ENCODE results near the gene SNRNP48. TPM values are rescaled to one million over a fixed set of nuclear protein-coding genes. Genes with fewer than 3 reads are reported as not detected.

Gene SNRNP48
- total RNA-seq, 2 experiments from 2014 or later: 22.7 to 22.8 TPM

DNA sequence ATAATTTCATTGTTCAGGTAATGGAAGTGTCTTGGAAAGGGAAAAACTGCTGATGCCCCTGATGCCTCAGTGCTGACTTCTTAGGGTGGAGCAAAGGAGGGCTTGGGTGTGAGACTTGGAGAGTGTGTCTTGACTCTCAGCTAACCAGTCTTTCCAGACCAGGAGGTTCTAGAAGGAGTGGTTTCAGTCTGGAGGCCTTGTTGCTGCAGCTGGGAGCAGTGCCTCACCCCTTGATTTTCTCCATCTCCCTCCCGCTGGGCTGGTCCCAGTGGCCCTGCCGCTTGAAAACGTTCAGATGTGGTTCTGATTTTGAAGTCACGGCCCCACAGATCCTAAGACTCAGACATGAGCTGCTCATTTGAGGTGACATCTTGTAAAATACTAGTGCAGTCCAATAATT is 43.1 kb upstream of the SNRNP48 start:
- no peaks in the 10 kb centered on the region for H3K9me3 Mint-ChIP-seq
- intact Hi-C loops (cut with micrococcal nuclease): no loop called here
- H3K27me3 Mint-ChIP-seq (ENCODE audit: low read depth): peaks cover 45% of the 10 kb centered on the region

DNA sequence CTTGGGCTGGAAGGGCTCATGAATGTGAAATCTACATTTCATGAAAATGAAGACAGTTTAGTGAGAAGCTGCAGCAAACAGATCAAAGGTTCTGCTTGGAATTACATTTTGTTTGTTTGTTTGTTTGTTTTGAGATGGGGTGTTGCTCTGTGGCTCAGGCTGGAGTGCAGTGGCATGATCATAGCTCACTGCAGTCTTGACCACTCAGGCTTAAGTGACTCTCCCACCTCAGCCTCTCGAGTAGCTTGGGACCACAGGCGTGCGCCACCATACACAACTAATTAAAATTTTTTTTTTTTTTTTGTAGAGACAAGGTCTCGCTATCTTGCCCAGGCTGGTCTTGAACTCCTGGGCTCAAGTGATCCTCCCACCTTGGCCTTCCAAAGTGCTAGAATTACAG is 42.7 kb upstream of the SNRNP48 start:
- intact Hi-C loops (cut with micrococcal nuclease): no loop called here
- H3K4me3 Mint-ChIP-seq: no peak overlapping the region
- no peak for DNase-seq
- H3K4me1 Mint-ChIP-seq (ENCODE audit: low read depth): no peaks in the 10 kb centered on the region
- H3K9me3 Mint-ChIP-seq: no peaks in the 10 kb centered on the region
- CTCF ChIA-PET: interaction anchor here (0.5 kb wide), 1 partner anchor 69 kb away, joined by 3 read pairs; no protein-coding TSS in a partner anchor
- no peak overlapping the region for H3K27ac Mint-ChIP-seq
- H3K36me3 Mint-ChIP-seq (ENCODE audit: low read depth): no peaks in the 10 kb centered on the region
- peaks cover 44% of the 10 kb centered on the region for H3K27me3 Mint-ChIP-seq (ENCODE audit: low read depth)

More for the DNA sequence above, 43.1 kb upstream of the SNRNP48 start:
- DNase-seq: no peak
- Mint-ChIP-seq H3K27ac (no peak overlapping the region), H3K4me3 (no peak overlapping the region), H3K4me1 (ENCODE audit: low read depth) (no peaks in the 10 kb centered on the region), H3K36me3 (ENCODE audit: low read depth) (no peaks in the 10 kb centered on the region)
- CTCF ChIA-PET: interaction anchor here (0.5 kb wide), 1 partner anchor 69 kb away, joined by 3 read pairs; no protein-coding TSS in a partner anchor

DNA sequence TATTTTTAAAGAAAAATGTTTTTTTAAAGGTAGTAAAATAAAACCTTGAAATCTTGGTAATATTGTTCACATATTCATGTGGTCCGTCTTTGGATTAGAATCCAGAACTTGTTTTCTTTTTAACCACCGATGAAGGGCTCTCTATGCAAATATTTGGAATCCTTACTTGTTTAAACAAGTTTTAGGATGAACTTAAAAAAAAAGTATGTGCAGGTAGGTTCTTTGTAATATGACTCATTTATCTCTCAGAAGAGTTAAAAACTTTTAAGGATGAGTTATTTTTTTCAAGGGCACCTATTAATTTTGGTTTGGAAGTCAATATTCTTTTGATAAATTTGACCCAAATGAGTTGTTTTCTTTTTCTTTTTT is 39.6 kb upstream of the SNRNP48 start:
- CTCF ChIA-PET: no interaction called here
- Mint-ChIP-seq H3K36me3 (ENCODE audit: low read depth) (no peaks in the 10 kb centered on the region), H3K4me1 (ENCODE audit: low read depth) (no peaks in the 10 kb centered on the region), H3K27me3 (ENCODE audit: low read depth) (peaks cover 24% of the 10 kb centered on the region), H3K4me3 (no peak overlapping the region), H3K9me3 (no peaks in the 10 kb centered on the region), H3K27ac (no peak overlapping the region)
- intact Hi-C loops (cut with micrococcal nuclease): no loop called here
- no peak for DNase-seq

DNA sequence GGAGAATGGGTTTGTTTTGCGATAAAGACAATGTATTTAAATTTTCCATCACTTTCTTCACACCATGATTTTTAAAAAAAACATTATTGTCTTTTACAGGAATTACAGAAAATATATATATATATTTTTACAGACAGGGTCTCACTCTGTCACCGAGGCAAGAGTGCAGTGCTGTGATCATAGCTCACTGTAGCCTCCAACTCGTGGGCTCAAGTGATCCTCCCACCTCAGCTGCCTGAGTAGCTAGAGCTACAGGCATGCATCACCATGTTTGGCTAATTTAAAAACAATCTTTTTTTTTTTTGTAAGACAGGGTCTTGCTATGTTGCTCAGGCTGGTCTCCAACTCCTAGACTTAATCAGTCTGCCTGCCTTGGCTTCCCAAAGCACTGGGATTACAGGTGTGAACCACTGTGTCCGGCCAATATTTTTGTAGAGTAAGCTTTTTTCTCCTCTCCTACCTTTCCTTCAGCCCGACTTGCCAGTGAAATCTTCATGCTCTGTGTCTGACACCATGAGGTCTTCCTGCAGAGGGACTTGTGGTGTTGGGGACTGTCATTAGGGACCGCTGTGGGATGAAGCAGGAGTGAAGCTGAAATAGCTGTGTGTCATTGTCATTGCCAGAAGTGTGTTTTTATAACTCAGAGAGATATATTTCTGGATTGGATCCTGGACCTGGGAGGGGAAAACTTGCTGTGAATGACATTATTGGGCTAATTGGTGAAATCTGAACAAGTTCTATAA is 35.3 kb upstream of the SNRNP48 start:
- DNase-seq: no peak
- H3K36me3 Mint-ChIP-seq (ENCODE audit: low read depth): no peaks in the 10 kb centered on the region
- no peaks in the 10 kb centered on the region for H3K4me1 Mint-ChIP-seq (ENCODE audit: low read depth)
- intact Hi-C loops (cut with micrococcal nuclease): no loop called here
- CTCF ChIA-PET: interaction anchor here (0.6 kb wide), 1 partner anchor 386 kb away, joined by 3 read pairs; no protein-coding TSS in a partner anchor
- no peak overlapping the region for H3K4me3 Mint-ChIP-seq
- peaks cover 10% of the 10 kb centered on the region for H3K27me3 Mint-ChIP-seq (ENCODE audit: low read depth)
- H3K9me3 Mint-ChIP-seq: no peaks in the 10 kb centered on the region
- H3K27ac Mint-ChIP-seq: no peak overlapping the region

DNA sequence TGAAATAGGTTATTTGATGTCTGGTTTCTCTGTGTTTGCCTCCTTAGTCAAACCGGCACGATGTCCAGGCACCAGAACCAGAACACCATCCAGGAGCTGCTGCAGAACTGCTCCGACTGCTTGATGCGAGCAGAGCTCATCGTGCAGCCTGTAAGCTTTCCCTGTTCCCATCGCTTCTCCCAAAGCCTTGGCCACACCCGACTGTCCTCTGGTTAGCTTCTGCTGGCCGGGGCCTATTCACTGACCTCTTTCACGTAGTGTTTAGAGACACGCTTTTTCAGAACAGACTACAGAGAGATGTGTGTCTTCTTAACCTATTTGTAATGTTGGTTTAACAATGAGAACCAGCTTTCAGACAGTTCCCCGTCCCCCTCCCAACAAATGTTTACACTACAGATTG is 34.3 kb upstream of the SNRNP48 start:
- CTCF ChIA-PET: no interaction called here
- H3K4me1 Mint-ChIP-seq (ENCODE audit: low read depth): no peaks in the 10 kb centered on the region
- no peak for DNase-seq
- H3K27ac Mint-ChIP-seq: no peak overlapping the region
- H3K9me3 Mint-ChIP-seq: no peaks in the 10 kb centered on the region
- peaks cover 10% of the 10 kb centered on the region for H3K27me3 Mint-ChIP-seq (ENCODE audit: low read depth)
- intact Hi-C loops (cut with micrococcal nuclease): no loop called here
- H3K36me3 Mint-ChIP-seq (ENCODE audit: low read depth): no peaks in the 10 kb centered on the region
- H3K4me3 Mint-ChIP-seq: no peak overlapping the region

DNA sequence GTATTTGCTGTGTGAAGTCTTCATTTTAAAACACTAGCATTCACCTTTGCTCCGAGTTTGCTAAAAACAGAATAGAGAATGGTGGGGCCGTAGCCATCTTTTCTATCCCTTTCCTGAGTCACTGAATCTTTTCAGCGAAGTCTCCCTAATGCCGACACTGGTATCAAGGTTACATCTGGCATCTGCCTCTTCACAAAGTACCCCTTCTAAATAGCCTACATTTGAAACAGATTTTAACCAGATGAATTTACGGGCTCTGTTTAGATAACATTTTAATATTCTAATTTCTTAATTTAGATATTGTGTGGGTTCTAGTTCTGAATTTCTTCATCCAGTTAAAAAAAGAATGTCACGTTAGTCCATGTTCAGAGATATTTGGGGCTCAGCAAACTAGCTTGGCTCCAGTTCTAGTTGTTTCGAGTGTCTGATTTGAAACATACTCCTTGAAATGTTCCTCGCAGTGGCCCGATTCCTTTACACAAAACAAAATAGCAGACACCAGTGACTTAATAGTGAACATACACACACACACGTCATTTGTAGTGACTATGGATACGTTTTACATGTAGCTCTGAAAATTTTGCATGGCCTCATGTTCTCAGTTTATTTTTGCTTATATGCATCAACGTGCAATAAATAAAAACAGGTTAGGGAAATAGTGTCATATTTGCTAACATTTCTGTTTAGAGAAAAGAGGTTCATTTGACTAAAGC is 33.4 kb upstream of the SNRNP48 start:
- H3K36me3 Mint-ChIP-seq (ENCODE audit: low read depth): no peaks in the 10 kb centered on the region
- DNase-seq: no peak
- H3K27ac Mint-ChIP-seq: no peak overlapping the region
- no peak overlapping the region for H3K4me3 Mint-ChIP-seq
- no peaks in the 10 kb centered on the region for H3K9me3 Mint-ChIP-seq
- CTCF ChIA-PET: no interaction called here
- intact Hi-C loops (cut with micrococcal nuclease): no loop called here
- no peaks in the 10 kb centered on the region for H3K4me1 Mint-ChIP-seq (ENCODE audit: low read depth)
- H3K27me3 Mint-ChIP-seq (ENCODE audit: low read depth): peaks cover 14% of the 10 kb centered on the region

DNA sequence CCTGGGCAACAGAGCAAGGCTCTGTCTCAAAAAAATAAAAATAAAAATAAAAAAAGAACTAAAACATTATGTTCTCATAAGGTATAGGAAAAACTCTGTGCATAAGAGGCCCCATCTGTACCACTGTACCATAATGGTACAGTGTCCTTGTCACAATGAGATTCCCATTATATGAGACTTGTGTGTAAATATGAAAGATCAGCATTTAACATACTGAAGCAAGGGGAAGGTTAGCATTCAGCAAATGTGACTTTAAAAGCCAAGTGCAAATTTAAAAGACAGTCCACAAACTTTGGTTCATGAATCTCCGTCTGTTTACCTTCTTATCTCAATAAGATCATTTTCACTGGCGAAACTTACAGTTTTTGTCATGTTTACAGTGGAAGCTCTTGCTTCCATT is 32.3 kb upstream of the SNRNP48 start:
- Mint-ChIP-seq H3K9me3 (no peaks in the 10 kb centered on the region), H3K27me3 (ENCODE audit: low read depth) (peaks cover 15% of the 10 kb centered on the region), H3K36me3 (ENCODE audit: low read depth) (no peaks in the 10 kb centered on the region), H3K4me1 (ENCODE audit: low read depth) (no peaks in the 10 kb centered on the region), H3K27ac (no peak overlapping the region), H3K4me3 (no peak overlapping the region)
- CTCF ChIA-PET: no interaction called here
- intact Hi-C loops (cut with micrococcal nuclease): no loop called here
- DNase-seq: no peak

DNA sequence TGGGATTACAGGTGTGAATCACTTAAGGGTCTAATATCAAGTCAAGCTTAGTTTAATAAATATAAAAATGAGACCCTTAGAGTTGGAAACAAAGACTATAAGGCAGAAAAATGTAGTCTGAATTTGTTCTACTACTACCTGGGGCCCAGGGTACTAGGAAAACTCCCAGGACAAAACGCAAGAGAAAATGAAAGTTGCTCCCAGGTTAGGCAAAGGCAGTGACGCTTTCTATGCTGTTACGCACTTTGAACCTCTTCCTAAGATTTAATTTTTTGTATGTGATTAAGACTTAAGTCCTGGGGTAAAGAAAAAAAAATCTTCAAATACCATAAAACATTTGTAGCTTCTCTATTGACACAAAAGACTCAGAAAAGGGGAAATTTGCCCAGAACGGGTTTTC is 31.2 kb upstream of the SNRNP48 start:
- Mint-ChIP-seq H3K36me3 (ENCODE audit: low read depth) (no peaks in the 10 kb centered on the region), H3K4me1 (ENCODE audit: low read depth) (no peaks in the 10 kb centered on the region), H3K9me3 (no peaks in the 10 kb centered on the region), H3K4me3 (no peak overlapping the region), H3K27me3 (ENCODE audit: low read depth) (peaks cover 20% of the 10 kb centered on the region), H3K27ac (no peak overlapping the region)
- CTCF ChIA-PET: no interaction called here
- DNase-seq: no peak
- intact Hi-C loops (cut with micrococcal nuclease): no loop called here

DNA sequence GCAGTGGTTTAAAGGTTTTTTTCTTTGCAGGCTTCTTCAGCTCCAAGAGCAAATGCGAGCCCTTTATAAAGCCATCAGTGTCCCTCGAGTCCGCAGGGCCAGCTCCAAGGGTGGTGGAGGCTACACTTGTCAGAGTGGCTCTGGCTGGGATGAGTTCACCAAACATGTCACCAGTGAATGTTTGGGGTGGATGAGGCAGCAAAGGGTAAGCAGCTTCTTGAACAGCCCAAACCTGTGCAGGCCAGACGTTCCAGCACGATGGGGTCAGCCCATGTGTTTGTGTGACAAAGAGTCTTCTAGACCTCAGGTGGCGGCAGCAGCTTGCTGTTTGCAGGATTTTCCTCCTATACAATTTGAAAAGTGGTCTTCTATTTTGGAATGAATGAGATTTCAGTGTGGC is 30.8 kb upstream of the SNRNP48 start:
- intact Hi-C loops (cut with micrococcal nuclease): no loop called here
- no peaks in the 10 kb centered on the region for H3K9me3 Mint-ChIP-seq
- no peaks in the 10 kb centered on the region for H3K36me3 Mint-ChIP-seq (ENCODE audit: low read depth)
- CTCF ChIA-PET: no interaction called here
- H3K4me3 Mint-ChIP-seq: no peak overlapping the region
- no peaks in the 10 kb centered on the region for H3K4me1 Mint-ChIP-seq (ENCODE audit: low read depth)
- DNase-seq: no peak
- peaks cover 21% of the 10 kb centered on the region for H3K27me3 Mint-ChIP-seq (ENCODE audit: low read depth)
- no peak overlapping the region for H3K27ac Mint-ChIP-seq

DNA sequence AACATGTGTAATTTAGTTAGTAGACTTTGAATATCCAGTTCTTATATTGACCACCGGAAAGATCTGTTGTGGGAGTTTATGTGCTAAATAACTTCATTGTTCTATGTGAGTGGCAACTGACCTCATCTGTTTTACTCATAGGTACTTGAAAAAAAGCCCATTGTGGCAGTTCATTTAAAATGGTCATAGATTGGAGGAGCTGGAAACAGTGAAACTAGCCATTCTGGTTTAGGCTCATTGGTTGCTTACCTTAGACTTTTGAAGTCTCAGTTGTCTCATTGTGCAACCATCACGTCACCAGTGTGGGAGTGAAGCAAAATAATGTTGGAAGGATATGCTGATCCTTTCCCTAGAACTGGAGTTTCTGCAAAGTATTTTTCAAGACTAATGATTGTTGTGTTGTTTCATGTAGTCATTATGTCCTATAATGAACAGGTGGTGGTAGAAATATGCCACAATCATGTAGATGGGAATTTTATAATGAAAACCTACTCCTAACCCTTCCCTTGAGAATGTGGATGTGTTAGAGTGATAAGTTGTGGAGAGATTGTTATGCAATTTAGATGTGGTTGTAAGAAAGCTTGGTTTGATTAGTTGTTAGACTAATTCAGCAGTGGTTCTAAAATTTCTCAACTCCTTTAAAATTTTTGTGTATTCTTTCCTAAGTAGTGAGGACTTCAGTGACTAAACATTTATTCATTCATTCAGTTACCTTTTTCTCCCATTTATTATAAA is 30.2 kb upstream of the SNRNP48 start:
- Mint-ChIP-seq H3K36me3 (ENCODE audit: low read depth) (no peaks in the 10 kb centered on the region), H3K27ac (no peak overlapping the region), H3K27me3 (ENCODE audit: low read depth) (peaks cover 23% of the 10 kb centered on the region), H3K9me3 (no peaks in the 10 kb centered on the region), H3K4me3 (no peak overlapping the region), H3K4me1 (ENCODE audit: low read depth) (no peaks in the 10 kb centered on the region)
- intact Hi-C loops (cut with micrococcal nuclease): no loop called here
- DNase-seq: no peak
- CTCF ChIA-PET: no interaction called here

DNA sequence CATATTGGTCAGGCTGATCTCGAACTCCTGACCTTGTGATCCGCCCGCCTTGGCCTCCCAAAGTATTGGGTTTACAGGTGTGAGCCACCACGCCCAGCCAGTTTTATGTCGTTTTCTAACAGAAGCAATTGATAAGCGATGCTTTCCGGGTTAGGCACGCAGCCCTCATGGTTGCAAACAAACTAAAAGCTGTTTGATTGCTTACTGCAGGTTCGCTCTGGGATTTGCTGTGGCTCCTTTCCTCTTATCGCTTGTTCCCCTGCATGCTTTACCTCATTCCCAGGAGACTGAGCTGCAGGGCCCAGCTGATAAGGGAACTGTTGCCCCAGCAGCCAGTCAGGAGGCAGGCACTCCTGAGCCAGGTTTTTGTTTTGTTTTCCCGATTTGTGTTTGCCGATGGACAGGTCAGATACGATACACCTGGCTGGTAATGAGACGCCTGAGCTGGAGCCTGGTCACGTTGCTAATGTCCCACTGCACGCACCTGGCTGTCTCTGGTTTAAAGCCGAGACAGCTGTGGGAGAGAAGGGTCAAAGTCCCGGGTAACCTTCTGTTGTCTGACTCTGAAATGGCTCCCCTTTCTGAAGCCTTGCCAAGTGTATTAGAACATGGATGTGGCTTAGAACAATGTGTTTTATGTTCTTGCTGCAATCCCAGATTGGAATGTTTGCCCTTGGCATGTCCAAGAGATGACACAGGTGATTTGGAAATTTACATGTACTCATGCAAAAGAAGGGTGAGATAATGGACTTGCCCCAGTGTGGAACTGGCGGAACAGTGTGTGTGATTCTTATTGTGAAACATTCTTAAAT is 28.6 kb upstream of the SNRNP48 start:
- CTCF ChIA-PET: no interaction called here

DNA sequence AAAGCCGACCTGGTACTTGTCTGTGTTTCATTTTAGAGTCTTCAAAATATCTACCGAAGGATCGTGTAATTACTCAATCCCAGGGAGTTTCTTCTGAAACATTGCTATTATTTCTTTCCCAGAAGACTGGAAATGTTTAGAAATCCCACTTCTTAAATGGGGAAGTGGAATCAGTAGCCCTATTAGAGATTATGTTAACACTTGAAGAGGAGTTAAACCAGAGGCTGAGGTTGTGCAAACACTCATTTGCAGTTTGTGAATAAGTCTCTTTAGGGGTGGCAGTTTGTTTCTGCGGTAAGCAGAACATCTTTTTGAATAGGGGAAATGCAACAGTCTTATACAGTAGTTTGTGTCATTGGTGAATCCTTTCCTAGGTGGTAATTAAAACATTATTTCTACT is 27.2 kb upstream of the SNRNP48 start:
- no peak for DNase-seq
- Mint-ChIP-seq H3K9me3 (no peaks in the 10 kb centered on the region), H3K4me1 (ENCODE audit: low read depth) (no peaks in the 10 kb centered on the region), H3K36me3 (ENCODE audit: low read depth) (no peaks in the 10 kb centered on the region), H3K27ac (no peak overlapping the region), H3K4me3 (no peak overlapping the region), H3K27me3 (ENCODE audit: low read depth) (peaks cover 31% of the 10 kb centered on the region)
- intact Hi-C loops (cut with micrococcal nuclease): no loop called here
- CTCF ChIA-PET: no interaction called here

More for the DNA sequence above, 28.6 kb upstream of the SNRNP48 start:
- Mint-ChIP-seq H3K4me3 (no peak overlapping the region), H3K27me3 (ENCODE audit: low read depth) (peaks cover 26% of the 10 kb centered on the region), H3K9me3 (no peaks in the 10 kb centered on the region), H3K36me3 (ENCODE audit: low read depth) (no peaks in the 10 kb centered on the region), H3K27ac (no peak overlapping the region), H3K4me1 (ENCODE audit: low read depth) (no peaks in the 10 kb centered on the region)
- no peak for DNase-seq
- intact Hi-C loops (cut with micrococcal nuclease): no loop called here
